HepG2 (cell line): Measurements from ENCODE around the gene PTPRB.

Source experiments
- AGO1 ChIP-seq: fragments of 200-400 bp; formaldehyde crosslinking; IDR thresholded peaks from 2 replicates; pipeline ENCODE4 v1.6.1; 2017; ENCODE audit warnings: mild to moderate bottlenecking, low read depth, low read length, moderate library complexity; ENCODE audit not compliant: poor library complexity, severe bottlenecking
- ATF3 ChIP-seq: sonication (generic); formaldehyde crosslinking; IDR thresholded peaks from 2 replicates; pipeline ENCODE4 v1.4.0; 2020; ENCODE audit warnings: missing genetic modification reagents
- CTCF ChIP-seq: sonication (generic); formaldehyde crosslinking; IDR thresholded peaks from 2 replicates; pipeline ENCODE4 v1.5.0; 2020; ENCODE audit warnings: mild to moderate bottlenecking, missing genetic modification reagents, moderate library complexity
- FOXA3 ChIP-seq: IDR thresholded peaks from 2 replicates; pipeline ENCODE4 v1.6.1; 2016; ENCODE audit warnings: missing genetic modification reagents, missing compliant biosample characterization
- GABPA ChIP-seq, 2 experiments: IDR thresholded peaks; 2 replicates each; pipeline ENCODE4 v1.6.1; 2011 to 2016; ENCODE audit warnings: low read depth in 2 of 2, low read length in 1 of 2, missing biosample characterization in 1 of 2, missing genetic modification characterization in 1 of 2
- HNF1A ChIP-seq, 2 experiments: sonication (generic) in 1 of 2; formaldehyde crosslinking in 1 of 2; IDR thresholded peaks; 2 replicates each; pipeline versions ENCODE4 v1.4.0 to v1.6.1; 2016 to 2020; ENCODE audit warnings: borderline replicate concordance in 1 of 2, low read depth in 1 of 2, mild to moderate bottlenecking in 1 of 2, missing genetic modification reagents in 1 of 2
- HNRNPL ChIP-seq: fragments of 200-400 bp; formaldehyde crosslinking; IDR thresholded peaks from 2 replicates; pipeline ENCODE4 v1.6.1; 2017; ENCODE audit warnings: mild to moderate bottlenecking, low read depth, low read length
- IKZF1 ChIP-seq: fragments of 450-650 bp; IDR thresholded peaks from 2 replicates; pipeline ENCODE4 v1.7.1; 2016
- MIER3 ChIP-seq: IDR thresholded peaks from 2 replicates; pipeline ENCODE4 v1.6.1; 2016; ENCODE audit warnings: missing compliant biosample characterization, borderline replicate concordance
- PHF20 ChIP-seq: sonication (generic); formaldehyde crosslinking; IDR thresholded peaks from 2 replicates; pipeline ENCODE4 v1.5.0; 2020; ENCODE audit warnings: mild to moderate bottlenecking, missing genetic modification reagents
- SMAD1 ChIP-seq: sonication (generic); formaldehyde crosslinking; IDR thresholded peaks from 2 replicates; pipeline ENCODE4 v1.4.0; 2020; ENCODE audit warnings: missing genetic modification reagents, low read depth, mild to moderate bottlenecking, borderline replicate concordance
- STAT6 ChIP-seq: sonication (generic); formaldehyde crosslinking; IDR thresholded peaks from 2 replicates; pipeline ENCODE4 v1.4.0; 2020; ENCODE audit warnings: missing genetic modification reagents, mild to moderate bottlenecking, borderline replicate concordance
- ZNF350 ChIP-seq: sonication (generic); formaldehyde crosslinking; IDR thresholded peaks from 2 replicates; pipeline ENCODE4 v1.4.0; 2020; ENCODE audit warnings: mild to moderate bottlenecking, low read depth, missing genetic modification reagents, borderline replicate concordance

GRCh38 chr12:70484464-70484863, 152.8 kb downstream of the PTPRB start:
- TF ChIP-seq GABPA (IDR thresholded peaks at IDR 0.05; ENCODE audit: low read depth, low read length) (no peak), GABPA (CRISPR knock-in tag; IDR thresholded peaks at IDR 0.05; ENCODE audit: low read depth) (no peak), FOXA3 (no peak), ATF3 (no peak), CTCF (CRISPR knock-in tag) (no peak), HNF1A (IDR thresholded peaks at IDR 0.05; ENCODE audit: low read depth) (no peak), HNF1A (CRISPR knock-in tag; IDR thresholded peaks at IDR 0.05; ENCODE audit: borderline replicate concordance) (no peak), IKZF1 (no peak), STAT6 (CRISPR knock-in tag) (no peak), MIER3 (CRISPR knock-in tag) (no peak), SMAD1 (CRISPR knock-in tag) (no peak), ZNF350 (CRISPR knock-in tag) (no peak), AGO1 (no peak), PHF20 (CRISPR knock-in tag) (no peak), HNRNPL (no peak)
